ENCODE results near the gene CEP43. TPM values are rescaled to one million over a fixed set of nuclear protein-coding genes. Genes with fewer than 3 reads are reported as not detected.

CEP43 gene
- total RNA-seq, 4 donors from 2014 or later, result 3.6 to 31.0 (median 14.3) TPM

DNA sequence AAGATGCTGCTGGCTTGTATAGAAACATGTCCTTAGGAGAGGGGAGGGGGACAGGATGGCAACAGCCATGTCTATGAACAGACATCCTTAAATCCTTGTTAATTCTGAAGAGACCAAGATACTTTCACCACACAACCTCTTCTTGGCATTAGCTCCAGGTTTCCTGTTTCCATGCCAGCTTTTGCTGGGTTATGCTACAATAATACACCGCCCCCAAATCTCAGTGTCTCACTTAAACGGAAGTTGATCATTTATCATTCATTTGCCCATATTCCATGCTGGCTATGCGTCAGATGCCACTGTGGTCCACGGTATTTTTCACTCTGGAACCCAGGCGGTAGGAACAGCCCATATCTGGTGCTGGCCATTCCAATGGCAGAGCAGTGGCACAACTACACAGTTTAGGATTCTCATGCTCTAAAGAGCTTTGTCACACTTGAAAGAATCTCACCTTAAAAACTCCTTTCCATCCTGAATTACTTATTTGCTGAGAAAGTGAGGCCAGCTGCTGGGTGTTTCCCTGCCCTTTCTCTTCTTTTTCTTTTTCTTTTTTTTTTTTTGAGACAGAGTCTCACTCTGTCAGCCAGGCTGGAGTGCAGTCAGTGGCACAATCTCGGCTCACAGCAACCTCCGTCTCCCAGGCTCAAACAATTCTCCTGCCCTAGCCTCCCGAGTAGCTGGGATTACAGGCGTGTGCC lies 39.1 kb upstream of the CEP43 start:
- Histone ChIP-seq H3K36me3 (no peaks in the 10 kb centered on the region), H3K4me3 (no peak overlapping the region), H3K27ac (peak overlapping the region in 2 of 4 donors; percentile 20 to 98), H3K27me3 (no peaks in the 10 kb centered on the region), H3K4me1 (peaks cover 4 to 33% (median 18%) of the 10 kb centered on the region in 4 donors), H3K9me3 (no peaks in the 10 kb centered on the region)
- DNase-seq, result no peak
- intact Hi-C loops (cut with DNase I; ENCODE audit: low total_unique reads) (loop anchor here (10.0 kb wide), 1 partner anchor 175 kb away; no protein-coding TSS in a partner anchor), in situ Hi-C loops (cut with MboI; ENCODE audit: low pct_ligation_motif_present in 1 of 4, low pct_unique_long_range_greater_than_20kb in 1 of 4, low sequenced_read_pairs in 3 of 4) (no loop called here)
- 88 to 100% methylated on average over 4 to 9 of the region's 9 CpGs for WGBS, 2 donors (ENCODE audit: low coverage in 1 of 2)
- TF ChIP-seq, protein P1, sequence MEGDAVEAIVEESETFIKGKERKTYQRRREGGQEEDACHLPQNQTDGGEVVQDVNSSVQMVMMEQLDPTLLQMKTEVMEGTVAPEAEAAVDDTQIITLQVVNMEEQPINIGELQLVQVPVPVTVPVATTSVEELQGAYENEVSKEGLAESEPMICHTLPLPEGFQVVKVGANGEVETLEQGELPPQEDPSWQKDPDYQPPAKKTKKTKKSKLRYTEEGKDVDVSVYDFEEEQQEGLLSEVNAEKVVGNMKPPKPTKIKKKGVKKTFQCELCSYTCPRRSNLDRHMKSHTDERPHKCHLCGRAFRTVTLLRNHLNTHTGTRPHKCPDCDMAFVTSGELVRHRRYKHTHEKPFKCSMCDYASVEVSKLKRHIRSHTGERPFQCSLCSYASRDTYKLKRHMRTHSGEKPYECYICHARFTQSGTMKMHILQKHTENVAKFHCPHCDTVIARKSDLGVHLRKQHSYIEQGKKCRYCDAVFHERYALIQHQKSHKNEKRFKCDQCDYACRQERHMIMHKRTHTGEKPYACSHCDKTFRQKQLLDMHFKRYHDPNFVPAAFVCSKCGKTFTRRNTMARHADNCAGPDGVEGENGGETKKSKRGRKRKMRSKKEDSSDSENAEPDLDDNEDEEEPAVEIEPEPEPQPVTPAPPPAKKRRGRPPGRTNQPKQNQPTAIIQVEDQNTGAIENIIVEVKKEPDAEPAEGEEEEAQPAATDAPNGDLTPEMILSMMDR (IDR thresholded peaks at IDR 0.05), result no peak
- TF ChIP-seq POLR2A (IDR thresholded peaks at IDR 0.05), result no peak
- TF ChIP-seq POLR2AphosphoS5 (IDR thresholded peaks at IDR 0.05), result no peak
- TF ChIP-seq EP300 (IDR thresholded peaks at IDR 0.05; ENCODE audit: low read depth), result no peak

GRCh38 chr6:166960609-166960978 lies 38.6 kb upstream of the CEP43 start:
- Histone ChIP-seq H3K36me3 (no peaks in the 10 kb centered on the region), H3K9me3 (no peaks in the 10 kb centered on the region), H3K27me3 (no peaks in the 10 kb centered on the region), H3K4me1 (peaks cover 4 to 33% (median 18%) of the 10 kb centered on the region in 4 donors), H3K4me3 (no peak overlapping the region), H3K27ac (no peak overlapping the region)
- DNase-seq, result no peak
- no peak for TF ChIP-seq POLR2A (IDR thresholded peaks at IDR 0.05)
- TF ChIP-seq EP300 (IDR thresholded peaks at IDR 0.05; ENCODE audit: low read depth), result no peak
- TF ChIP-seq, protein P1 (IDR thresholded peaks at IDR 0.05), result no peak
- no peak for TF ChIP-seq POLR2AphosphoS5 (IDR thresholded peaks at IDR 0.05)
- 96 to 100% methylated on average over 3 of the region's 3 CpGs for WGBS, 2 donors (ENCODE audit: low coverage in 1 of 2)
- intact Hi-C loops (cut with DNase I; ENCODE audit: low total_unique reads), result no loop called here
- in situ Hi-C loops (cut with MboI; ENCODE audit: low pct_ligation_motif_present in 1 of 4, low pct_unique_long_range_greater_than_20kb in 1 of 4, low sequenced_read_pairs in 3 of 4), result no loop called here

GRCh38 chr6:166966268-166966667 lies 32.9 kb upstream of the CEP43 start:
- whole genome bisulfite sequencing, 2 donors (ENCODE audit: low coverage in 1 of 2), result 100% methylated on average over 1 to 2 of the region's 2 CpGs
- intact Hi-C loops (cut with DNase I; ENCODE audit: low total_unique reads), result no loop called here
- Histone ChIP-seq H3K4me1 (peaks cover 0 to 5% (median 1%) of the 10 kb centered on the region in 4 donors), H3K27ac (no peak overlapping the region), H3K9me3 (no peaks in the 10 kb centered on the region), H3K36me3 (no peaks in the 10 kb centered on the region), H3K27me3 (no peaks in the 10 kb centered on the region), H3K4me3 (no peak overlapping the region)
- TF ChIP-seq EP300 (IDR thresholded peaks at IDR 0.05; ENCODE audit: low read depth), result no peak
- no peak for TF ChIP-seq POLR2A (IDR thresholded peaks at IDR 0.05)
- TF ChIP-seq, protein P1 (IDR thresholded peaks at IDR 0.05), result no peak
- no peak for TF ChIP-seq POLR2AphosphoS5 (IDR thresholded peaks at IDR 0.05)
- in situ Hi-C loops (cut with MboI; ENCODE audit: low pct_ligation_motif_present in 1 of 4, low pct_unique_long_range_greater_than_20kb in 1 of 4, low sequenced_read_pairs in 3 of 4), result no loop called here
- DNase-seq, result no peak

- in situ Hi-C loops (cut with MboI; ENCODE audit: low pct_ligation_motif_present in 1 of 4, low pct_unique_long_range_greater_than_20kb in 1 of 4, low sequenced_read_pairs in 3 of 4) (no loop called here), intact Hi-C loops (cut with DNase I; ENCODE audit: low total_unique reads) (no loop called here)
- no peaks in the 10 kb centered on the region for H3K9me3 ChIP-seq
- 72 to 75% methylated on average over 4 to 8 of the region's 8 CpGs for WGBS, 2 donors (ENCODE audit: low coverage in 1 of 2)
- TF ChIP-seq EP300 (IDR thresholded peaks at IDR 0.05; ENCODE audit: low read depth) (no peak), POLR2AphosphoS5 (IDR thresholded peaks at IDR 0.05) (no peak), POLR2A (IDR thresholded peaks at IDR 0.05) (no peak)
- TF ChIP-seq, protein P1 (IDR thresholded peaks at IDR 0.05), result no peak
- H3K27ac ChIP-seq, result no peak overlapping the region
- no peak for DNase-seq
- H3K4me1 ChIP-seq, result peaks cover 0 to 2% (median under 1%) of the 10 kb centered on the region in 4 donors
- H3K4me3 ChIP-seq, result no peak overlapping the region
- no peaks in the 10 kb centered on the region for H3K36me3 ChIP-seq
- no peaks in the 10 kb centered on the region for H3K27me3 ChIP-seq
Measured at GRCh38 chr6:166969390-166970002, 29.7 kb upstream of the CEP43 start.
